Hematopoietic multipotent progenitor cell (in vitro differentiated cells): ENCODE results near the gene CELF4. TPM values are rescaled to one million over a fixed set of nuclear protein-coding genes. Genes with fewer than 3 reads are reported as not detected.
A peak's percentile ranks its signal among the peaks of the same experiment; 100 is the strongest.

Experiments
- DNase-seq, 3 donors: peaks; one replicate each; pipeline ENCODE4 v3.0.0-alpha.2; 2011 to 2015; ENCODE audit warnings: low read depth in 2 of 3, low spot score in 2 of 3
- total RNA-seq: library from RNA; depleted of rRNA; stranded (reverse); fragments of >200 nt; gene quantifications from one replicate; pipeline ENCODE4 v1.2.3, GENCODE V29; 2012

Gene CELF4
- total RNA-seq, 1 donor = not detected

DNA sequence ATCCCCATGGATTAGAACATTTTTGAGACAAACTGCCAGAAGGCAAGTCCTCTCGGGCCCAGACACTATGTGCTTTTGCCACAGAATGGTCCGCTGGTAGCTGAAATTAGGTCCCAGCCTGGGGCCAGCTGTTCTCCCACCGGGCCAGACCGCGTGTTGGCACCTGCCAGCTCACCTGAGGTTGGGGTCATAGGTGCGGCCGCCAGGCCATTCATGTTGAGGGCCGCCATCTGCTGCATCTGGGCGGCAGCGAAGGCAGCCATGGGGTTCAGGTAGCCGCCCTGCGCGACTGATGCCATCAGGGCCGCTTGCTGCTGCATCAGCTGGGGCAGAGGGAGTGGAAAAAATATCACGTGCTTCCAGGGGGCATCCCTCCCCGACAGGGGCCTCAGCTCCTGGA is 292.8 kb downstream of the CELF4 start:
- no peak for DNase-seq

DNA sequence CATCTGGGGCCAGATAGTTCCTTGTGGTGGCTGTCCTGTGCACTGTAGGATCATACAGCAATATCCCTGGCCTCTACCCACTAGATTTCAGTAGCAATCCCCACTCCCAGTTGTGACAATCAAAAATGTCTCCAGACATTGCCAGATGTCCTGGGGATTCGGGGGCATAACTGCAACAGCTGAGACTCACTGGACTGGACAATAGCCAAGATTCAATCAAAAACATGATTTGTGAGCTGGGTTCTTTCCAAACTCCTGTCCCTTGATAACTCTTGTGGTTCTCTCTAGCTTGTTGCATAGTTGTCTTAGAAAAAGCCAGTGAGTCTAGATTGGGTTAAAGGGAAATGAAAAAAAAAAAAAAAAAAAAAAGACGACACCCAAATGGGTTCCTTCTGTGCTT is 293.4 kb downstream of the CELF4 start:
- no peak for DNase-seq

DNA sequence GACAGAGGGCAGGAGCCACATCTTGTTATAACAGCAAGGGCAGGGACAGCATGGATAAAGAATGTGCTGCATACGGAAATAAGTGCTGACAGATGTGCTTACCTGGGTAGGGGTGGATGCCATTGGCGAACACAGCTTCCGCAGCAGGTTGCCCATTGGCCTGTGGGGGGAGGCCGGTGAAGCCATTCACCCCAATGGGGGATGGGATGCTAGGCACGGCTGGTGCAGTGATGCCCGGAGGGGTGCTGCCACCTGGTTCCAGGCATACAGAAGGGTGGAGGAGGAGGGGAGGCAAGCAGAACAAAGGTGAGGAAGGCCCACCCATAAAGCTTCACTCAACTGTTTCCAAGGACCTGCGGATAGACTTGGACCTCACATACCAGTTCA is 294.9 kb downstream of the CELF4 start:
- DNase-seq = no peak

DNA sequence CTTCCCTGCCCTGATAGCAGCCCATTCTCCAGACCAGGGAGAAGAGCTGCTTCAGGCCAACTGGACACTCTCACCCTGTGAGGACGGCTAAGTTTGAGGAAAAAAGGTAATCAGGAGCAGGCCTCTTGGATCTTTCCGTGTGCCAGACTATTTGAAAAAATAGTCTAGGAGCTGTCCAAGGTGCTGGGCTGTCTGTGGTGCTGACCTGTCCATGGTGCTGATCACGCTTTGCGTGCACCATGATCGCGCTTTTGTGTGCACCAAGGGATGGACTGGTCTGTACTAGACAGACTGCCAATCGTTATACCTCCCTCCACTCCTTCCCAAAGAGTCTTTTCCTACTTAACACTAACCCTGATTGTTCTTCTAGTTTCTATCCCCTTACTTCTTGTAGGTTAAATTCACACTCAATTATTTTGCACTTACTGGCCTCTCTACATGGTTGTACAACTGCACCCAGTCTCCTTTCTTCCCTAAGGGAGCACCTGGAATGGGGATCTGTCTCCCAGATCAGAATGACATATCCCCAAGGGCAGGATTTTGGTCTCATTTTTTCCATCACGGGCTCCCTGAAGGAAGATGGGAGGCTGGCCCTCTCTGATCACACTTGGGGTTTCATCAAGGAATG is 295.4 kb downstream of the CELF4 start:
- peak in 2 of 3 donors; percentile 62 to 74 for DNase-seq

DNA sequence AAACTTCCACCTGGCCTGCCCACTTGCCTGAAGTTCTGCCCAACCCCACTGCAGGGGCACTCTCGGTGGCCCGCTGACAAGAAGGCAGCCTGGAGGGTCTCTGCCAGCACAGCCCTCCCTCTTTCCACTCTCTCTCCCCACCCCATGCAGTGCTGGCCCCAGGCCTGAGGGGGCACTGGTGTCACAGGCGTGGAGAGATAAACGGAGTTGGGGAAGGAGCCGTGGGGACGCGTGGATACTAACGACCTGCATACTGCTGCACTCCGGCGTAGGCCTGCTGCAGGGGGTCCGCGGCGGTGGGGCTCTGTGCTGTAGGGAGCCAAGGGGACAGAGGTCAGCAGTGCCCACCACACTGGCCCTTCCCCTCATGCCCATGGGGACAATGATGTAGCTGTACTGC is 299.3 kb downstream of the CELF4 start:
- DNase-seq = peak in 1 of 3 donors; percentile 15

DNA sequence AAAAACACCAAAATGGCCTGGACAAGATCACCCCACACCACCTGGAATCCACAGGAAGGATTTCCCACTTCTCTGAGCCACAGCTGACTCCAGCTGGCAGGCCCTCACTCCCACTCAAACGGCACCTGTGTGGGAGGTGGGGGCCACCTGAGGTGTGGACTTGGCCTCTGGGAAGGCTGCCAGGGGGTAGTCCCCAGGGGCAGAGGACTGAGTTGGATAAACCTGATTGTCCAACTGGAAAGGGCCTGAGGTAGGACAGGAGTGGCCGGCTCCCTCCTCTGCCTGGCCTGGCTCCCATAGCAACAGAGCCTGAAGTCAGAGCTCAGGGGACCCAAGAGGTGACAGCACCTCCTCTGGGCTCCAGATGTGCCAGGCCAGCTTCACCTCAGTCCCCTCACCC is 300.2 kb downstream of the CELF4 start:
- no peak for DNase-seq

DNA sequence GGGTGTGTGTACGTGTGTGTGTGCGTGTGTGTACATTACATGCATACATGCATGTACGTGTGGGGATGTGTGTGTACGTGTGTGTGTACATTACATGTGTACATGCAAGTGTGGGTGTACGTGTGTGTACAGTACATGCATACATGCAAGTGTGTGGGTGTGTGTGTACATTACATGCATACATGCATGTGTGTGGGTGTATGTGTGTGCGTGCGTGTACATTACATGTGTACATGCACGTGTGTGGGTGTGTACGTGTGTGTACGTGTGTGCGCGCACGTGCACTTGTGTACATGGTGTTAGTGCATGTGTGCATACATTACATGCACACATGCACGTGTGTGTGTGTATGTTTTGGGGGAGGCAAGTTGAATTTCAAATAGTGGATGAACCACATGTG is 300.6 kb downstream of the CELF4 start:
- no peak for DNase-seq

DNA sequence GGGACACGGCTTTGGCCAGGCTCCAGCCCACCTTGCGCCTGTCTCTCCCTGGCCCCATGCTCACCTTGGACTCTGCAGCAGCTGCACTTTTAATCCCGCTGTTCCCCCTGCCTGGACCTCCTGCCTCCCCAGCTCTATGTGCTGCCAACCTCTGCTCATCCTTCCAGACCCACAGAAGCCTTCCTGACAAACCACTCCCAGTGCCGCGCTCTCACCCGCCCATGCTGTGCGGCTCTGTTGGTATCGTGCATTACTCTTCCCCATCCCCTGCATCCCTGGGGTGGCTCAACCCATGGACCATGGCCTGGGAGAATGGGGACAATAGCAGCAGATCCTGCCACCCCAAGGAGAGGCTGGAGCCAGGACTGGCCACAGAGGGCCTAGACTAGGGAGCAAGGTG is 303.6 kb downstream of the CELF4 start:
- no peak for DNase-seq

DNA sequence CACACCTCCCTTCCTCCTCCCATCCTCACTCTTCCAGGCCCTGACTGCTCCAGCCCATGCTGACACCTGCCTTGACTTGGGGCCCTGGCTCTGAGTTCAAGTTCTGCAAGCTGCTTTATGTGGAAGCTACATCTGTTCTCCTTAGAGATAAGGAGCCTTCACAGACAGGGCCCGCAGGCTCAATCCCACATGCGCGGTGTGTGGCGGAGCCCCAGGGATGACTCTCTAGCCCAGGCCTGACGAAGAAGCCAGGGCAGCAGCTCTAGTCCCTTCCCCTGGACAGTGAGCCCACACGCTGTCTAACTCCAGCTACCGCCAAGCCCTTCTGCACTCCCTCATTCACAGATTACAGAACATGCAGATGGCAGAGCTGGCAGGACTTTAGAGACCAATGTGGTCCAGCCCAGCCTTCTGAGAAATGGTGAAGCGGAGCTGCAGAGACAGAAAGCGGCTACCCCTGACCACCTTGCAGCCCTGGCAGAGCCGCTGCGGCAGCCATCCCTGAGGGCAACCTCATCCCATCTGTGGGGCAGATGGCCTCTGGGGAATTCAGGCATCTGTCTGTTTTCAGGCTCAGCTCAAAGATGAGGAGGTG is 304.3 kb downstream of the CELF4 start:
- DNase-seq = no peak

DNA sequence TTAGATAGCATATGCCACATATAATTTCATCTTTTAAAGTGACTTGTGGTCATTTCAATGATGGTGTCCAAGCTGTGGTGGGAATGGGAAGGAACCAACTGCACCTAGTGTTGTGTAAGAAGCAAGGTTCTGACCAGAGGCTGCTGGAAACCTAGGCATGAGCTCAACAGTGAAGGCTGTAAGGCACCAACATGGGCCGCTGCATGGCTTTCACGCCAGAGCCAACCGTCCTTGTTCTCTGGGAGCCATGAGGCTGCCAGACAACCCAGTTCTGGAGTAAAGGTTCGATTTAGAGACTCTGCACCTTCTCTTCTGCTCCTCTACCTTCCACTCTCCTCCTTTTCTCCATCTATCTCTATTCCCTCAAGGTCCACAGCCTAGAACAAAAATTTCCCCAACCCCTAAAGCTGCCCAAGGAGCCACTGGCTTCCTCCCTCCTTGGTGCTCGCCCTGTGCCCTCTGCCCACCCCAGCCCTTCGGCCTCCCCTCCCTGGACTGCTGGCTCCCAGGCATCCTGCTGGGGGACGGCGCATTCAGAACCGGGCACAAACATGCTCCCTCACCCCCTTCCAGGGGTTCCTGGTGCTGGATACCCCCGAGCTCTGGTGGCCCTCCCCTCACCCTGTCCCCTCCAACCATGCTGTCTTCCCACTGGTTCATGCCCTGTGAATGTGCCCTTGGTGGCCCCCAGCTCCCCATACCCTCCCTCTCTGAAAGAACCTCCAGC is 305.1 kb downstream of the CELF4 start:
- no peak for DNase-seq

DNA sequence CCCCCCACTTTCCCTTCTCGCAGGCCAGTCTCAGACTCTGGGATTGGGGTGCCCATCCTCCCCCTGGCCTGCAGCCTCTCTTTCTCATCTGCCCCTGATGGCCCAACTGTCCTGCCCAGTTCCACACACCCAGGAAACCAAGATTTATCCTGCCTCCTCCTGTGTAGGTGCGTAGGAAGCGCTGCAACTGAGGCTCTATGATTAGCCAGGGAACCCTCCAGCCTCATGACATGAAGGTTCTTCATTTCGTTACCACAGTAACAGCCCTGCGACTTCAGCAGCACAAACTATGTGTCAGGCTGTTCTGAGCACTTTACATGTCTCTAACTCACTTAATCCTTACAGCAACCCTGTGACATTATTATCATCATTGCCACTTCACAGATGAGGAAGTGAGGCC is 305.9 kb downstream of the CELF4 start:
- no peak for DNase-seq

DNA sequence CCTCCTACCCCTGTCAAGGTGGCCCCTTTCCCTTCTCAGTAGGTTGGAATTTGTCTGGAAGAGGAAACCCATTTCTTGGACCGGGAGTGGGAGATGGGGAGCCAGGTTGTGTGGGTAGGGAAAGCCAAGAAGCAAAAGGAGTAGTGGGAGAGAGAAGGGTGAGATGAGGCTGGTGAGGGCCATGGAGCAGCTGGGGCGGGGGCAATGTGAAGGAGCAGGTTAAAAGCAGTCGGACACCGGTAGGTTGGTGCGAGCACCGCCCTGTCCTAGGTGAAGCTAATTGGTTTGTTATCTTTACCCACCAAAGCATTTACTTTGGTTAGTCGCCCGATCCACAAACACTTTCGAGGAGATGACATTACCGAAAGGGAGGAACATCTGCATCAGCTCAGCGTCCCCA is 306.8 kb downstream of the CELF4 start:
- DNase-seq = no peak

DNA sequence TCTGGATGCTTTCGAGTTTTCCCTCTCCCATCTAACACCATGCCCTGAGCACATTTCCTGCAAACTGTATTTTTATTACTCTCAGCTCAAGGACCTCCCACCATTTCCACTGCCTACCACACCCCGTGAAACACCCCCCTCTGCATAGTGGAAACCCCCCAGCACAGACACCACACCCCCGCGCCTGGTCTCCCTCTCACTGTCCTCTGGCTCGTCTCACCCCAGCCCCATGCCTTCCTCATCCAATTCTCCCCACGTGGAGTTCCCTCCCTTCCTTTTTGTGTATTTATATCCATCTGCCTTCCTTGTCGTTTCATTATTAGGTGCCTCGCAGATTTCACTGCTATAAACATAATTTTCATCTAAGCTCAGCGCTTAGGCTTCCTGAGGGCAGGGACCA is 307.5 kb downstream of the CELF4 start:
- no peak for DNase-seq

DNA sequence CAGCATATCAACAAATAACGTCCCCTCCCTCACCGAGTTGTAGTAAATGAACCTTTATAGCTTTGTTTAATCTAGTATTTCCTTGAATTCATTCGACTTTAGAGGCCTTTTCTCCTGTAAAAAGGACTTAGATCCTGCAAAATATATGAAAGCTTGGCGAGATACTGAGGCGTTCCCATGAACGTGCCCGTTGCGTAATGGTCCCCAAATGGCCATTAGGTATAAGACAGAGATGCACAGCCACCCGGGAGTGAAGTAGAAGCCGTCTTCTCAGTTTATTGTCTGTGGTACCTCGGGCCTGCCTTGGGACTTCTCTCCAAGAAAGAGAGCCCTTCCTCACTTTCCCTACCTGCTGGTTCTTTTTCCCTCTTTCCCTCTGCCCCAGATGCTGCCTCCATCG is 310.6 kb downstream of the CELF4 start:
- no peak for DNase-seq

DNA sequence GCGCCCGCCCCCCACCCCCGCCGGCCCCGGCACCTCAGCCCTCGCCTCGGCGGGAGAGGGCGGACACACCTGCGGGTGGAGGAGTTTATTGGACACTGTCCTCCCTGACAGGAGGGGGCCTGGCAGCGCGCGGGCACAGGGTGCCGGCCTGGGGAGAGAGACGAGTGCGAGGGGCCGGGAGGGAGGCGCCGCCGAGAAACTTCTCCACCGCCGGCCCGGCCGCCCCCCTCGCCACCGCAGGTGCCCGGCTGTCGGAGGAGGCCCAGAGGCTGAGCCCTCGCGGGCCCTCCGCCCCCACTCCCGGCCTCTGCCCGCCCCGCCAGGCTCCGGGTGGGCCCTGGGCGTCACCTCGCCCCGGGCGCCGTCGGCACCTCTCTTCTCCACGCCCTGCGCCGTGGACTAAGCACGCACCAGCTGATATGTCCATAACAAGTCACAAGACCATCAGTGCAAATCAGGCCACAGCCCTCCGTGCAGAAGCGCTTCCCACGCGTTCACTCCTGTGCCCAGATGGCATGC is 311.3 kb downstream of the CELF4 start:
- peak in 1 of 3 donors; percentile 3 for DNase-seq

DNA sequence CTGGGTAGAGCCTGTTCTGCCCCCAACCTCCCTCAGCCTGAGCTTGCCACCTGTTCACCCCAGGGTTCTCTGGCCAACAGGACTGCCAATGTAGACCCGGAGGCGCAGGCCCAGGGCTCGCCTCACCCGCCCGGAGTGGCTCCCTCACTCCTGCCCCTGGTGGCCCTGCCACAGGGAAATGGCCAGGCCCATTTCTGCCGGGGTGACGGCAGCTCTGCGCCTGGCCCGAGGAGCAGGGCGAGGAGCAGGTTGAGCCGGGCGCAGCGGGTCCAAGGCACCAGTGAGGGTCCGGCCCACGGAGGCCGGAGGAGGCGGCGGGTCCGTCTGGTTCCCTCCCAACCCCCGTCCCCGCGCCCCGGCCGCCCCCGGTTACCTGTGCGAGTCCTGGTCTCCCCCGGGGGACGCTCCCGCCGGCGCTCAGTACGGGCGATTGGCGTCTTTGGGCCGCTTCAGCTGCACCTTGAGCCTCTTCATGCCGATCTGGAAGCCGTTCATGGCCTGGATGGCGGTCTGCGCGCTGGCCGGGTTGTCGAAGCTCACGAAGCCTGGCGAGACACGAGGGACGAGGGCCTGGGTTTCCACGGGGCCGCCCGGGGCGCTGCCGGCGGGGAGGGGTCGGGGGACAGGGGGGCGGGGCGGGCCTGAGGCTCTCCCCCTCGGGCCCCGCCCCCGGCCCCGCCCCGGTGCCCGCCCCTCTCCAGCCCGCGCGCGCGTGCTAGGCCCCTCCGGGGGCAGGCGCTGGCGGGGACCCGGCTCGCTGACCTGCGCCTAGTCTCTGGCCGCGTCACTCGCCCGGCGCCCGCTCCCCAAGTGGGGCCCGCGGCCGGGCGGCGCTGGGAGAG is 312.0 kb downstream of the CELF4 start:
- DNase-seq = peak in 2 of 3 donors; percentile 10 to 25

DNA sequence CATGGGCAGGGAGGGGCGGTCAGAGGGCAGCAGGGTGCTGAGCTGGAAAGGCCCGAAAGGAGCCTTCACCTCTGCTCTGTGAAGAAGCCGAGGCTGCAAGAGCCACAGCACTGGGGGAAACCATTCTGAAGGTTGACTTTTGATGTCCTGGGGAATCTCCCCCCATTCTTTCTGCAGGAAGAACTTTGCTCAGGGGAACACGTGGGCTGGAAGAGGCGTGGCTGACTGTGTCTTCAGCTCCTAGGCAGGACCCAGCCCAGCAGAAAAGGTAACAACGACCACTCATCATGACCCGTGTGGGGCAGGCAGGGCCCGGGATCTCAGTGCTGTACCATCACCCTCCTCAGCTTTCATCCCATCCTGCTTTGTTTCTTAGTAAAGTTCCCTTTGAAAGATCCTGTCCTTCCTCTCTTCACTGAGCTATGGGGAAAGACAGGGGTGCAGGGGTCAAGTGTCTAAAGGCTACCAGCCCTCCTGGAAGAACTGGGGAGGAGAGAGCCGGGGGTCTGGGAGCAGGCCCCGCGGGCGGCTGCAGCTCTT is 312.7 kb downstream of the CELF4 start:
- no peak for DNase-seq

DNA sequence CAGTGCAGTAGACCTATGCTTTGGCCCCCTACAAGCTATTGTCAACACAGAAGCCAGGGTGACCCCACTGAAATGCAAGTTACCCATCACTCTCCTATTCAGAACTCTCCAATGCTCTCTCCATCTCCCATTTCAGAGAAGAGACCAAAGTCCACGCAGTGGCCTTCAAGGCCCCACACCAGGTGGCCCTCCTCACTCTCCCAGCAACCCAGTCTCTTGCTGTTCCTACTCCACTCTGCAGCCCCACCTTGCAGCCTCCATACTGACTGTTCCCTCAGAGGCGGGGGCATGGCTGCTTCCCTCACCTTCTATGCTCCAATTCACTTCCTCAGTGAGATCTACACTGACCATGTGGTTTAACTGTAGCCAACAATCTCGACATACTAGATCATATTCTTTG is 313.3 kb downstream of the CELF4 start:
- DNase-seq = no peak

DNA sequence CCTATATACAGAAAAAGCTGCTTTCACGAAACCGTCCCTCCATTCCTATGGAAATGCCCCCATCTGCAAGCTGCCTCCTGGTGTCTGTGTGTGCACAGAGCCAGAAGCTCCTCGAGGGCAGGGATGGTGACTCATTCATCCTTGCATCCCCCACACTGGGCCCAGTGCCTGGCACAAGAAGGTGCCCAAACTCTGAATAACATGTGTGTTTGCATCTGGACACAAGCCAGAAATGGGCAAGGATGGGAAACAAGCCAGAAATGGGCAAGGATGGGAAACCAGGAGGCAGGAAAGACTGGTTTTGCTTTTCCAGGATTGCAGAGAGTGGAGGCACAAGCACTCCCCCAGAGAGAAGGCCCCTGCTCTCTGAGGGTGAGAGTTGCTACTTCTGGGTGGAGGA is 313.9 kb downstream of the CELF4 start:
- DNase-seq = no peak

DNA sequence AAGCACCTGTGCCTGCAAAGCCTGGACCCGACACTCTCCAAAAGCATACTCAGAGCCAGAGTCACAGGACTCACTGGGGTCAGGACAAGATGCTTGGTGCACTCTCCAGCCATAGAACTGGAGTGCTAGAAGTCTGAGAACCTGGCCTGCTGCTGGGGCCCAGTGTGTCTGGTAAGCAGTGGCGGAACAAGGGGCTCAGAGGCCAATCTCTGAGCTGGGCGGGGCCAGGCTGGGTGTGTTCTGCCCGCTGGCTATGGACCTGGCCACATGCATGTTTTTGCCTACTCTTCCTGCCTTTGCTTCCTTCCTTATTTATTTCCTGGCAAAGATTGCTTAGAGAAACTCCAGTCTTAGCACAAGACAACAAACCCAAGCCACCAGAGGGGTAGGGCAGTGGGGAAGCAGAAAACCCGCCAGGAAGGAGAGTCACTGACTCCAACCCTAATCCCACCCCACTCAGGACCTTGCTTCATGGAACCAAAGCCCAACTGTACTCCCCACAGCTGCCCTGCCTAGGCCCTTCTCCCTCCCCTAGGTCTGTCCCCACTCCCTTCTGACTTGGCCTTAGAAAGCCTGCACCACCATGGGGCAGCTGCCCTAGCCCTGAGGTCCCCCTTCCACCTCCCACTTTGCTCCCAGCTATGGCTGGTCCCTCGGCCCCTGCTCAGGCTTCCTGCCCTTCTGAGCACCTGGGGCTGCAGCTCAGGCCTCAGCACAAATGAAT is 315.5 kb downstream of the CELF4 start:
- no peak for DNase-seq
